ENCODE data around the gene AKAP13.

The AKAP13 gene

GRCh38 chr15:85688711-85689110, 308.3 kb downstream of the AKAP13 start:
- no peak for DNase-seq

- DNase-seq, result no peak
Measured at GRCh38 chr15:85689729-85690128, 309.3 kb downstream of the AKAP13 start.

GRCh38 chr15:85690561-85691231, 310.3 kb downstream of the AKAP13 start:
- DNase-seq, result no peak

GRCh38 chr15:85691350-85692240, 311.2 kb downstream of the AKAP13 start:
- no peak for DNase-seq

GRCh38 chr15:85692321-85692720, 311.9 kb downstream of the AKAP13 start:
- no peak for DNase-seq

- DNase-seq, result no peak
Measured at GRCh38 chr15:85692873-85693272, 312.5 kb downstream of the AKAP13 start.

GRCh38 chr15:85693277-85693676, 312.9 kb downstream of the AKAP13 start:
- no peak for DNase-seq

GRCh38 chr15:85694091-85694490, 313.7 kb downstream of the AKAP13 start:
- no peak for DNase-seq

- no peak for DNase-seq
Measured at GRCh38 chr15:85700767-85701166, 320.4 kb downstream of the AKAP13 start.

GRCh38 chr15:85702321-85703101, 322.1 kb downstream of the AKAP13 start:
- DNase-seq, result no peak

GRCh38 chr15:85704066-85704465, 323.7 kb downstream of the AKAP13 start:
- DNase-seq, result no peak

GRCh38 chr15:85704720-85705429, 324.5 kb downstream of the AKAP13 start:
- DNase-seq, result no peak

GRCh38 chr15:85706779-85707518, 326.5 kb downstream of the AKAP13 start:
- DNase-seq, result no peak

- DNase-seq, result no peak
Measured at GRCh38 chr15:85707519-85708338, 327.3 kb downstream of the AKAP13 start.

GRCh38 chr15:85708402-85708941, 328.1 kb downstream of the AKAP13 start:
- DNase-seq, result no peak

- DNase-seq, result no peak
Measured at GRCh38 chr15:85709250-85709649, 328.8 kb downstream of the AKAP13 start.

GRCh38 chr15:85710340-85710842, 330.0 kb downstream of the AKAP13 start:
- DNase-seq, result no peak

GRCh38 chr15:85711580-85712192, 331.3 kb downstream of the AKAP13 start:
- no peak for DNase-seq

- DNase-seq, result no peak
Measured at GRCh38 chr15:85716261-85716660, 335.9 kb downstream of the AKAP13 start.

GRCh38 chr15:85717212-85717611, 336.8 kb downstream of the AKAP13 start:
- no peak for DNase-seq

All from NCI-H1105 treated with DMSO at 0.1 percent for 48 hours (cell line).